ENCODE measurements around the gene FUCA1.

Gene FUCA1

GRCh38 chr1:23867895-23868556 lies at the start of gene FUCA1:
FUCA1 (minus strand) TSS chr1:23868290; CDS start chr1:23868286, 4 bp downstream.
- Histone ChIP-seq H3K4me3 (ENCODE audit: low read length) (peak within 1 kb of the TSS; percentile 79), H3K4me1 (ENCODE audit: insufficient read depth, low read length) (peaks cover 7% of the 10 kb centered on the region), H3K9me3 (ENCODE audit: low read length) (no peaks in the 10 kb centered on the region), H3K27me3 (ENCODE audit: insufficient read depth, low read length) (peaks cover 11% of the 10 kb centered on the region), H3K36me3 (ENCODE audit: insufficient read depth, low read length) (no peaks in the 10 kb centered on the region), H2AFZ (ENCODE audit: low read depth, low read length) (peak within 1 kb of the TSS; percentile 95)

- Histone ChIP-seq H3K36me3 (ENCODE audit: insufficient read depth, low read length) (no peaks in the 10 kb centered on the region), H3K4me3 (ENCODE audit: low read length) (no peak overlapping the region), H3K27me3 (ENCODE audit: insufficient read depth, low read length) (no peaks in the 10 kb centered on the region), H3K9me3 (ENCODE audit: low read length) (no peaks in the 10 kb centered on the region), H2AFZ (ENCODE audit: low read depth, low read length) (no peak overlapping the region), H3K4me1 (ENCODE audit: insufficient read depth, low read length) (no peaks in the 10 kb centered on the region)
These were observed 48.4 kb upstream of the FUCA1 start for GRCh38 chr1:23916209-23917131.

GRCh38 chr1:23915466-23915865 lies 47.4 kb upstream of the FUCA1 start:
- Histone ChIP-seq H3K36me3 (ENCODE audit: insufficient read depth, low read length) (no peaks in the 10 kb centered on the region), H3K4me3 (ENCODE audit: low read length) (no peak overlapping the region), H3K27me3 (ENCODE audit: insufficient read depth, low read length) (no peaks in the 10 kb centered on the region), H3K4me1 (ENCODE audit: insufficient read depth, low read length) (no peaks in the 10 kb centered on the region), H2AFZ (ENCODE audit: low read depth, low read length) (no peak overlapping the region), H3K9me3 (ENCODE audit: low read length) (no peaks in the 10 kb centered on the region)

DNA sequence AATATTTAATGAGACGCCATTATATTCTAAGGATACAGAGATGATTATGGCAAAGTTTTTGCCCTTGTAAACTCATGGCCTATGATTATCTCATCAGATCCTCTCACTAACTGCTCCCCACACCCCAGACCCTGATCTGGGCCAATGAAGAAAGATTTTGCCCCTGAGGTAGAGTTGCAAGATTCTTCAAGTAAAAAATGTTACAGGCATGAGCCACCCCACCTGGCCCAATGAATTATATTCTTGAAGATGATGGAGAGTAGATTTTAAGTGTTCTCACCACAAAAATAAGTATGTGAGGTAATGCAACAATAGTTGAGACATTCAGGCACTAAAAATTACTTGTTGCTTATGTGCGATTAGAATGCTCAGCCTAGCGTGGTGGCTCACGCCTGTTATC lies 46.8 kb upstream of the FUCA1 start:
- H3K4me1 ChIP-seq (ENCODE audit: insufficient read depth, low read length) = no peaks in the 10 kb centered on the region

DNA sequence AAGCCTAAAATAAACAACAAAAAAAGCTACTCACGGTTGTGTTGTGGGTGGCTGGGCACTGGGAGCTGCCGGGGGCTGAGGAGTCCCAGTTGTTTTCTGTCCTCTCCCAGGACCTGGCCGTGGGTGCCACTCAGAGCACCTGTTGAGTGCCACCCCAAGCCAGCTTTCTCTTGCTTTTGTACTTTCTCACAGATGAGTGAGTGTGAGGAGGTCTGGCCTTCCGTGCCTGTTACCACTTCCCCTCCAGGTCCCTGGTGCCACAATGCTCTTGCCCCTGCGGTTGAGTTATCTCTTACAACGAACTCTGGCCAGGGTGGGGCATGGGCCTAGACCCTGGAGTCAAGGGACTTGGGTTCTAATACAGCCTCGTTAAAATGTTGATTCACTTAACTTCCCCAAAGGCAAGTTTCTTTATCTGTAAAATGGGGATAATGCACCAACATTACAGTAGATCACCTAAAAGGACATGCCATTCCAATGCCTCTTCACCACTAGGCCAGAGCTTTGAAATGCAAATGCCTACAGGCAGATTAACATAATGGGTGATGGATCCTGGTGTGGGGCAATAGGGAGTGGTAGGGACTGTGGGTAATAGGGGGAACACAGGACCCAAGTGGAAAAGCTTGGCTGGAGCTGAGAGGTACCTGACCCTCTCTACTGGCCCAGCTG lies 45.3 kb upstream of the FUCA1 start, which contains the start of gene CNR2:
Gene CNR2, minus strand, starts transcription at position 151 of the 669 bp plus-strand sequence. CDS start 37,745 bp downstream, outside the sequence.
- Histone ChIP-seq H3K27me3 (ENCODE audit: insufficient read depth, low read length) (no peaks in the 10 kb centered on the region), H3K4me1 (ENCODE audit: insufficient read depth, low read length) (no peaks in the 10 kb centered on the region), H3K9me3 (ENCODE audit: low read length) (no peaks in the 10 kb centered on the region), H3K36me3 (ENCODE audit: insufficient read depth, low read length) (no peaks in the 10 kb centered on the region), H3K4me3 (ENCODE audit: low read length) (no peak within 1 kb of the TSS), H2AFZ (ENCODE audit: low read depth, low read length) (no peak within 1 kb of the TSS)

More for the DNA sequence above, 46.8 kb upstream of the FUCA1 start:
- no peak overlapping the region for H3K4me3 ChIP-seq (ENCODE audit: low read length)
- H3K9me3 ChIP-seq (ENCODE audit: low read length) = no peaks in the 10 kb centered on the region
- H3K36me3 ChIP-seq (ENCODE audit: insufficient read depth, low read length) = no peaks in the 10 kb centered on the region
- H2AFZ ChIP-seq (ENCODE audit: low read depth, low read length) = no peak overlapping the region
- H3K27me3 ChIP-seq (ENCODE audit: insufficient read depth, low read length) = no peaks in the 10 kb centered on the region

GRCh38 chr1:23911921-23912320 lies 43.8 kb upstream of the FUCA1 start:
- Histone ChIP-seq H3K9me3 (ENCODE audit: low read length) (no peaks in the 10 kb centered on the region), H3K36me3 (ENCODE audit: insufficient read depth, low read length) (no peaks in the 10 kb centered on the region), H2AFZ (ENCODE audit: low read depth, low read length) (no peak overlapping the region), H3K4me1 (ENCODE audit: insufficient read depth, low read length) (no peaks in the 10 kb centered on the region), H3K4me3 (ENCODE audit: low read length) (no peak overlapping the region), H3K27me3 (ENCODE audit: insufficient read depth, low read length) (no peaks in the 10 kb centered on the region)

- no peaks in the 10 kb centered on the region for H3K4me1 ChIP-seq (ENCODE audit: insufficient read depth, low read length)
- no peak overlapping the region for H2AFZ ChIP-seq (ENCODE audit: low read depth, low read length)
- H3K4me3 ChIP-seq (ENCODE audit: low read length) = no peak overlapping the region
- H3K36me3 ChIP-seq (ENCODE audit: insufficient read depth, low read length) = no peaks in the 10 kb centered on the region
- peaks cover 3% of the 10 kb centered on the region for H3K27me3 ChIP-seq (ENCODE audit: insufficient read depth, low read length)
- H3K9me3 ChIP-seq (ENCODE audit: low read length) = no peaks in the 10 kb centered on the region
These were observed 42.6 kb upstream of the FUCA1 start for GRCh38 chr1:23910553-23911246.

DNA sequence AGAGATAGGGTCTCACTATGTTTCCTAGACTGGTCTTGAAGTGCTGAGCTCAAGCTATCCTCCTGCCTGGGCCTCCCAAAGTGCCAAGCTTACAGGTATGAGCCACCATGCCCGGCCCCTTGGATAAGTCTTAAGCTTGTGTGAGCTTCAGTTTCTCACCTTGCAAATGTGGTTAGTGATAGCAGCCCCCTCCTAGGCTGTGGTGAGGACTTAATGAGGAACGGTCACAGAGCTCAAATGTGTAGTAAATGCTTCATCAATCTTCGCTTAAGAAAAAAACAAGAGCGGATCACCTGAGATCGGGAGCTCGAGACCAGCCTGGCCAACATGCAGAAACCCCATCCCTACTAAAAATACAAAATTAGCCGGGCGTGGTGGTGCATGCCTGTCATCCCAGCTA lies 42.1 kb upstream of the FUCA1 start:
- Histone ChIP-seq H3K27me3 (ENCODE audit: insufficient read depth, low read length) (peaks cover 5% of the 10 kb centered on the region), H3K9me3 (ENCODE audit: low read length) (no peaks in the 10 kb centered on the region), H2AFZ (ENCODE audit: low read depth, low read length) (no peak overlapping the region), H3K4me1 (ENCODE audit: insufficient read depth, low read length) (no peaks in the 10 kb centered on the region), H3K36me3 (ENCODE audit: insufficient read depth, low read length) (no peaks in the 10 kb centered on the region), H3K4me3 (ENCODE audit: low read length) (no peak overlapping the region)

DNA sequence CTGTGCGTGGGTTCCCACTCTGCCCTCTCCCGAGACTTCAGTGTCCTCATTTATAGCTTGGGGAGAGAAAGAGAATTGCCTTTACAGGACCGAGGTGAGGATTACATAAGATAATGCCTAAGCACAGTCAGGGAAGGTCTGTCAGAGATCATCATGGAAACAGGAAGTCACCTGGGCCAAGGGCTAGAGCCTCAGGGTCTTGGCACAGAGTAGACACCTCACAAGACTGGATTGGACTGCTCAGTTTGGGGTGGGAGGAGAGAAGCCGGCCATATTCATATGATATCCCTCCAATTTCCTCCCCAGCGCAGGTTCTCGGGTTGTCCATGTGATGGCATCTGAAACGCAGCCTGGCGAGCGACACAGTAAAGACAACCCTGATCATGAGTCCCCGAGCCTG lies 41.3 kb upstream of the FUCA1 start:
- Histone ChIP-seq H2AFZ (ENCODE audit: low read depth, low read length) (no peak overlapping the region), H3K9me3 (ENCODE audit: low read length) (no peaks in the 10 kb centered on the region), H3K36me3 (ENCODE audit: insufficient read depth, low read length) (no peaks in the 10 kb centered on the region), H3K4me3 (ENCODE audit: low read length) (no peak overlapping the region), H3K27me3 (ENCODE audit: insufficient read depth, low read length) (peaks cover 5% of the 10 kb centered on the region), H3K4me1 (ENCODE audit: insufficient read depth, low read length) (no peaks in the 10 kb centered on the region)

DNA sequence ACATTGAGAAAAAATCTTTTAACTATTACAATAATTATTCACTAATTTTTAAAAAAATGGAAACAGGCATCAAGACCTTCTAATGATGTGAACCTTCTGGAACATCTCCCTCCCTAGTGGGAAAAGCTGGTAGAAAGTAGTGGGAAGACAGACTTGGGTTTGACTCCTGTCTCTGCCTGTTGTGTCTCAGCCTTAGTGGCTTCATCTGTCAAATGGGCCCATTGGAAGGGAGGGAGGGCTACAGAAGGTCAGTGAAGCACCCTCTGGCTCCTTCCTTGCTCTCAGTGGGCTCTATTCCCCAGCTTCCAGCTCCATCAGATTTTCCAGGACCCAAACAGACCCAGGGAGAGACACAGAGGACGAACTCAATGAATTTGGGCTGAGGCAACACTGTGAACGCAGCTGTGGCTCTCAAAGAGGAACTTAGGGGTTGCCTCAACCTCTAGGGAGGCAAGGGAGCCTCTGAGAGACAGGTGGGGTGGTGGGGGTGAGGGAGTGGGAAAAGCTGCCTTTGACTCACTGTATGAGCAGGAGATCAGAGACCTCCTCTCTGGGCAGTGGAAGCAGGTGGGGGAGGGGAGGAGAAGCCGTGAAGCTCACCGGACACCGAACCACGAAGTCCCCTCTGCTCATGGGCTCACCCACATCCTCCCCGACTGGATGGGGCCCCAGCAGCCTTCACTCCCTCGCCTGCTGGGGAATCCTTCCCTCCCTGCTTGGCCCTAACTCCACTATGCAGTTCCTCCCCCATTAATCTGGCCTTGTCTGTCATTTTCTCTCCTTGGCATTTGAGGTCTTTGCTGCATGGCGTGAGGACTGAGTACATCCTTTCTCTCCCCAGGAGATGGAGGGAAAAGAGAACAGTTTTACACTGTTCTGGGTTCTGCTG lies 40.6 kb upstream of the FUCA1 start:
- H3K27me3 ChIP-seq (ENCODE audit: insufficient read depth, low read length) = peaks cover 5% of the 10 kb centered on the region
- H2AFZ ChIP-seq (ENCODE audit: low read depth, low read length) = no peak overlapping the region
- H3K4me1 ChIP-seq (ENCODE audit: insufficient read depth, low read length) = no peaks in the 10 kb centered on the region
- no peaks in the 10 kb centered on the region for H3K9me3 ChIP-seq (ENCODE audit: low read length)
- H3K36me3 ChIP-seq (ENCODE audit: insufficient read depth, low read length) = no peaks in the 10 kb centered on the region
- no peak overlapping the region for H3K4me3 ChIP-seq (ENCODE audit: low read length)

DNA sequence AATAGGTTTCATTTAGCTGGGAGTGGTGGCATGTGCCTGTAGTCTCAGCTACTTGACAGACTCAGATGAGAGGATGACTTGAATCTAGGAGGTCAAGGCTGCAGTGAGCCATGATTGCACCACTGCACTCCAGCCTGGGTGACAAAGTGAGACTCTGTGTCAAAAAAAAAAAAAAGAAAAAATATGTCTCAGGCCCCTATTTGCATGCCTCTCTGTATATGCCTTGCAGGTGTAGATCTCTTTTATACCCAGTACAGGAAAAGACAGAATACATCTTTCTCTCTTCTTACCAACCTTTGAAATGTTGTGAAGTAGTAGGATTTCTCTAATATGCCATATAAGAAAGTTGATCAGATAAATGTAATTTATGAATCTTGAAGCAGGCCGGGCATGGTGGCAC lies 38.6 kb upstream of the FUCA1 start:
- peaks cover 8% of the 10 kb centered on the region for H3K27me3 ChIP-seq (ENCODE audit: insufficient read depth, low read length)
- no peak overlapping the region for H2AFZ ChIP-seq (ENCODE audit: low read depth, low read length)

GRCh38 chr1:23905461-23906025 lies 37.5 kb upstream of the FUCA1 start:
- no peak overlapping the region for H3K4me3 ChIP-seq (ENCODE audit: low read length)
- peaks cover 8% of the 10 kb centered on the region for H3K27me3 ChIP-seq (ENCODE audit: insufficient read depth, low read length)
- no peaks in the 10 kb centered on the region for H3K4me1 ChIP-seq (ENCODE audit: insufficient read depth, low read length)
- peaks cover 2% of the 10 kb centered on the region for H3K9me3 ChIP-seq (ENCODE audit: low read length)
- no peak overlapping the region for H2AFZ ChIP-seq (ENCODE audit: low read depth, low read length)
- H3K36me3 ChIP-seq (ENCODE audit: insufficient read depth, low read length) = no peaks in the 10 kb centered on the region

More for the DNA sequence above, 38.6 kb upstream of the FUCA1 start:
- Histone ChIP-seq H3K4me1 (ENCODE audit: insufficient read depth, low read length) (no peaks in the 10 kb centered on the region), H3K4me3 (ENCODE audit: low read length) (no peak overlapping the region), H3K36me3 (ENCODE audit: insufficient read depth, low read length) (no peaks in the 10 kb centered on the region), H3K9me3 (ENCODE audit: low read length) (no peaks in the 10 kb centered on the region)
